ENCODE measurements around the gene KLHL29. TPM values are rescaled to one million over a fixed set of nuclear protein-coding genes. Genes with fewer than 3 reads are reported as not detected.

Gene KLHL29
- total RNA-seq, 2 experiments from 2014 or later: 2.9 to 3.5 TPM

- Mint-ChIP-seq H3K4me1 (peaks cover 11% of the 10 kb centered on the region), H3K27me3 (peaks cover 31% of the 10 kb centered on the region), H3K27ac (no peak overlapping the region), H3K9me3 (no peaks in the 10 kb centered on the region), H3K36me3 (ENCODE audit: low read depth) (no peaks in the 10 kb centered on the region), H3K4me3 (no peak overlapping the region)
- ChIA-PET CTCF (interaction anchor here (0.7 to 1.9 kb wide), 6 partner anchors 9 to 51 kb away, joined by 3 to 11 read pairs (median 4); partner anchors contain the start of gene KLHL29), POLR2A (no interaction called here)
- DNase-seq: no peak
These were observed 50.5 kb downstream of the KLHL29 start for GRCh38 chr2:23435250-23436035.

GRCh38 chr2:23436346-23437098 is 51.5 kb downstream of the KLHL29 start:
- DNase-seq: peak; percentile 24
- Mint-ChIP-seq H3K9me3 (peaks cover under 1% of the 10 kb centered on the region), H3K4me1 (peaks cover 11% of the 10 kb centered on the region), H3K4me3 (no peak overlapping the region), H3K27me3 (peaks cover 31% of the 10 kb centered on the region), H3K36me3 (ENCODE audit: low read depth) (no peaks in the 10 kb centered on the region), H3K27ac (no peak overlapping the region)
- CTCF ChIA-PET: interaction anchor here (0.8 to 1.9 kb wide), 3 partner anchors 10 to 13 kb away, joined by 3 to 11 read pairs (median 7); no protein-coding TSS in a partner anchor
- POLR2A ChIA-PET: interaction anchor here (0.7 kb wide), 1 partner anchor 445 kb away, joined by 3 read pairs; no protein-coding TSS in a partner anchor

DNA sequence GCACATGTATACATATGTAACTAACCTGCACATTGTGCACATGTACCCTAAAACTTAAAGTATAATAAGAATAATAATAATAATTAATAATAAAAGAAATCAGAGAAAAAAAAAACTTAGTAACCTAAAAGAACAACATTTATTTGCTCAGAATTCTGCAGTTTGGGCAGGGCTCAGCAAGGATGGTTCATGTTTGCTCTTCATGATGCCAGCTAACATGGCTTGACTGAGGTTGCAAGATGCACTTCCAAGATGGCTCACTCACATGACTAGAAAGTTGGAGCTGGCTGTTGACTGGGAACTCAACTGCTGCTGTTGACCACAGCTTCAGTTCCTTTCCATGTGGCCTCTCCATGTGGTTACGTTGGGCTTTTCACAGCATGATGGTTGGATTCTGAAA is 56.4 kb downstream of the KLHL29 start:
- CTCF ChIA-PET: interaction anchor here (1.1 kb wide), 1 partner anchor 9 kb away, joined by 5 read pairs; no protein-coding TSS in a partner anchor
- Mint-ChIP-seq H3K4me3 (no peak overlapping the region), H3K9me3 (peaks cover 4% of the 10 kb centered on the region), H3K27ac (no peak overlapping the region), H3K27me3 (peaks cover 26% of the 10 kb centered on the region), H3K36me3 (ENCODE audit: low read depth) (no peaks in the 10 kb centered on the region), H3K4me1 (peaks cover 3% of the 10 kb centered on the region)
- no peak for DNase-seq
- POLR2A ChIA-PET: no interaction called here

DNA sequence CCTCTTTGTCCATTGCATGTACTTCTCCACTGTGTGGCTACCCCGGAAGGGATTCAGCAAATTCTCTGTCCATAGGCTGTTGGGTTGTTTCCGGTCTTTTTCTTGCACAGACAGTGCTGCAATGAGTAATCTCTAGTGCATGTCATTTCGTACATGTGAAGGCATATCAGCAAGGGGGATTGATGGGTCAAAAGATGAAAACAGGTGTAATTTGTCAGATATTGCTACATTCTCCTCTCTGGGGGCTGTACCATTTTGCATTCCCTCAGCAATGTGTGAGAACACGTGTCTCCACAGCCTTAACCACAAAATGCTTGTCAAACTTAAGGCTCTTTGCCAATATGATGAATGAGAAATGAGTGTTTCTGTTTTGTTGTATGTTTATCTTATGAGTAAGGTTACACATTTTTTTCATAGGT is 60.5 kb downstream of the KLHL29 start:
- Mint-ChIP-seq H3K36me3 (ENCODE audit: low read depth) (no peaks in the 10 kb centered on the region), H3K4me1 (peaks cover 8% of the 10 kb centered on the region), H3K9me3 (peaks cover 4% of the 10 kb centered on the region), H3K4me3 (no peak overlapping the region), H3K27me3 (peaks cover 14% of the 10 kb centered on the region), H3K27ac (no peak overlapping the region)
- DNase-seq: no peak
- ChIA-PET POLR2A (no interaction called here), CTCF (no interaction called here)

DNA sequence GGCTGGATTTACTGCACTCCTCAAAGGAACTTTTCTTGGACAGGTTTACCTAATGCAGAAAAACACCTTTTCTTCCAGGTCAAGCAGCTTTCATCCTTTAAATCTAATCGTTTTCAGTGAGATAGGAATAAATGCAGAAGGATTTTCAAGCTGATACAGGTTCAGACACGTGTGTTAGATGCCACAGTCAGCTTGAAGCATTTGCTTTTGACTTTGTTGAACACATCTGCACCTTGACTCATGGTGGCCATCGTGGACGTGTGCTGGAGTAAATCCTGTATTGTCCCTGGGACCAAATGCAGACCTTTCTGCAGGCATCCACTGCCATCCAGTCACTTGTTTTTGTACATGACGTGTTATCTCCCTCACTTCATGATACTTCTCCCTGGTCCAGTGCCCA is 61.9 kb downstream of the KLHL29 start:
- H3K4me3 Mint-ChIP-seq: no peak overlapping the region
- H3K27me3 Mint-ChIP-seq: peaks cover 17% of the 10 kb centered on the region

GRCh38 chr2:23447405-23447804 is 62.4 kb downstream of the KLHL29 start:
- ChIA-PET CTCF (no interaction called here), POLR2A (no interaction called here)
- Mint-ChIP-seq H3K4me1 (peaks cover 11% of the 10 kb centered on the region), H3K4me3 (no peak overlapping the region), H3K36me3 (ENCODE audit: low read depth) (no peaks in the 10 kb centered on the region), H3K9me3 (no peaks in the 10 kb centered on the region), H3K27me3 (peaks cover 19% of the 10 kb centered on the region), H3K27ac (no peak overlapping the region)
- no peak for DNase-seq

More for the DNA sequence above, 61.9 kb downstream of the KLHL29 start:
- Mint-ChIP-seq H3K36me3 (ENCODE audit: low read depth) (no peaks in the 10 kb centered on the region), H3K9me3 (no peaks in the 10 kb centered on the region), H3K4me1 (peaks cover 8% of the 10 kb centered on the region), H3K27ac (no peak overlapping the region)
- DNase-seq: no peak
- ChIA-PET POLR2A (no interaction called here), CTCF (no interaction called here)

DNA sequence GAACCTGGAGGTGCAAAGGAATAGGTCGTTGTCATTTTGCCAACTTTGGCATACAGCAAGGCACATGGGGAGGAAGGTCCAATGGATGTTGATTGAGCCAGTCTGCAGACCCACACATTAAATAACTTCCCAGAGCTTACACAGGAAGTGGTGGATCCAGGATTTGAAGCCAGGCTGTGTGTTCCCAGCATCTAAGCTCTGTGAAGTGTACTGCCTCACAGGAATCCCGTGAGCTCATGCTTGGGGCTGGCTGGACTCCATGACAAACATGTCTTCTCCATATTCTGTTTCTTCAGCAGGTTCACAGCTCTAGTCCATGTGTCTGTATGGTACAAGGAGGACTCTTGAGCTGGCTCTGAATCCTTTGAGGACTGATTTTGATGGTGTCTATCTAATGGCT is 63.9 kb downstream of the KLHL29 start:
- H3K36me3 Mint-ChIP-seq (ENCODE audit: low read depth): no peaks in the 10 kb centered on the region
- H3K27ac Mint-ChIP-seq: no peak overlapping the region
- H3K9me3 Mint-ChIP-seq: no peaks in the 10 kb centered on the region
- ChIA-PET CTCF (interaction anchor here (1.8 kb wide), 1 partner anchor 13 kb away, joined by 11 read pairs; no protein-coding TSS in a partner anchor), POLR2A (no interaction called here)
- peaks cover 20% of the 10 kb centered on the region for H3K27me3 Mint-ChIP-seq
- no peak for DNase-seq
- peaks cover 25% of the 10 kb centered on the region for H3K4me1 Mint-ChIP-seq
- no peak overlapping the region for H3K4me3 Mint-ChIP-seq

DNA sequence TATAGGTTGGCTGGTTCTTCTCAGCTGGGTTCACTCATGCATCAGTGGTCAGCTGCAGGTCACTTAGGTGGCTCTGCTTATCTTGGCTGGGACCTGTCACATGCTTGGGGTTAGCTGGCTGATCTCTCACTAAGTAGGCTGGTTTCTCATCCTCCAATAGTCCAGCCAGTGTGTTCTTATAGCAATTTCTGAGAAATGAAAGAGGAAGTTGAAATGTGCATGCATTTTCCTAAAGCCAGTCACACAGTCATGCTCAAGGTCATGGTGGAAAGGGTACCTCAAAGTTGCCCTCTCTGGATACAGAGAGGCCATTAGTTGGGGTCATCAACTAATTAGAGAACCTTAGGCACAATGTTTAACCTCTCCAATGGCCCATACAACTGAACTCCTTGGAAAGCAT is 64.4 kb downstream of the KLHL29 start:
- Mint-ChIP-seq H3K36me3 (ENCODE audit: low read depth) (no peaks in the 10 kb centered on the region), H3K27me3 (peaks cover 20% of the 10 kb centered on the region), H3K4me3 (no peak overlapping the region), H3K9me3 (no peaks in the 10 kb centered on the region), H3K27ac (no peak overlapping the region), H3K4me1 (peaks cover 29% of the 10 kb centered on the region)
- no peak for DNase-seq
- ChIA-PET POLR2A (no interaction called here), CTCF (interaction anchor here (0.7 to 1.8 kb wide), 2 partner anchors 13 to 41 kb away, joined by 3 to 11 read pairs; no protein-coding TSS in a partner anchor)

GRCh38 chr2:23449831-23450331 is 64.9 kb downstream of the KLHL29 start:
- DNase-seq: no peak
- Mint-ChIP-seq H3K9me3 (no peaks in the 10 kb centered on the region), H3K27ac (no peak overlapping the region), H3K4me1 (peaks cover 32% of the 10 kb centered on the region), H3K36me3 (ENCODE audit: low read depth) (no peaks in the 10 kb centered on the region), H3K4me3 (no peak overlapping the region), H3K27me3 (peaks cover 24% of the 10 kb centered on the region)
- ChIA-PET POLR2A (no interaction called here), CTCF (interaction anchor here (0.6 to 1.8 kb wide), 4 partner anchors 8 to 41 kb away, joined by 3 to 11 read pairs (median 4); no protein-coding TSS in a partner anchor)

- Mint-ChIP-seq H3K4me1 (peaks cover 32% of the 10 kb centered on the region), H3K9me3 (no peaks in the 10 kb centered on the region), H3K36me3 (ENCODE audit: low read depth) (no peaks in the 10 kb centered on the region), H3K27me3 (peaks cover 19% of the 10 kb centered on the region), H3K27ac (no peak overlapping the region), H3K4me3 (no peak overlapping the region)
- DNase-seq: no peak
- ChIA-PET CTCF (no interaction called here), POLR2A (no interaction called here)
These were observed 67.4 kb downstream of the KLHL29 start for GRCh38 chr2:23452372-23452771.

DNA sequence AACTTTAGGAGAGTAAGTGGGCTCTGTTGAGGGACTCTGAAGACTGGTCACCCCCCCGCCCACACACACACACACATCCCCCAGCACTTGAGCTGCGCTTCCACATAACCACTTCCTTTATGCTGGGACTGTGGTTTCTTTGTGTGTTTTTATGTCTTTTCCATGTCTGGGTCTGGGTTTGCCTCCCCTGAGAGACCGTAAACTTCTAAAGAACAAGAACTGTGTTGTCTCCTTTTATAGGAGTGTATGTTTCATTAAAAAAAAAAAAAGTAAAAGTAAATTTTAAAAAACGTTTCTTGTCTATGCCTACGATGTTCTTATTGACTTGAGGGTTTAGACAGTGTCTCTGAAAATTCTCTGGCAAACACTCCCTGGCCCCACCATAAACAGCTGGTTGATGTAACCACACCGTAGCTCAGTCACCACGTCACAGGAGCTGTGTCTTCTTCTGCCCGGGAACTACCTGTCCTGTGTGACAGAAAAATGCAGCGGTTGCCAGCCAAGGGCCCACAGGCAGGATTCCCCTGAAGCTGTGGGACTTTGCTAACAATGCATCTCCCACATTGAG is 68.0 kb downstream of the KLHL29 start:
- Mint-ChIP-seq H3K27ac (no peak overlapping the region), H3K27me3 (peaks cover 19% of the 10 kb centered on the region), H3K9me3 (no peaks in the 10 kb centered on the region), H3K4me1 (peaks cover 32% of the 10 kb centered on the region), H3K36me3 (ENCODE audit: low read depth) (no peaks in the 10 kb centered on the region), H3K4me3 (peak overlapping the region; percentile 33)
- CTCF ChIA-PET: no interaction called here
- POLR2A ChIA-PET: no interaction called here
- DNase-seq: peak; percentile 46

- ChIA-PET CTCF (no interaction called here), POLR2A (no interaction called here)
- Mint-ChIP-seq H3K4me1 (peaks cover 32% of the 10 kb centered on the region), H3K27ac (no peak overlapping the region), H3K9me3 (no peaks in the 10 kb centered on the region), H3K36me3 (ENCODE audit: low read depth) (no peaks in the 10 kb centered on the region), H3K4me3 (no peak overlapping the region), H3K27me3 (peaks cover 19% of the 10 kb centered on the region)
- DNase-seq: no peak
These were observed 68.5 kb downstream of the KLHL29 start for GRCh38 chr2:23453432-23453831.
